Right lobe of liver (tissue), 6 donors: ENCODE measurements around the gene HSPB9. TPM values are rescaled to one million over a fixed set of nuclear protein-coding genes. Genes with fewer than 3 reads are reported as not detected.

Experiments
- ATAC-seq, 4 donors: fragments of 200-7000 bp; cut with Tn5 transposase; one replicate each; pipeline ENCODE4 v1.9.1; 2020; ENCODE audit warnings: mild to moderate bottlenecking in 4 of 4, moderate library complexity in 4 of 4
- DNase-seq, 3 donors: peaks; one replicate each; pipeline ENCODE4 v3.0.0-alpha.2; 2020
- H3K27ac ChIP-seq, 3 donors: fragments of 200-600 bp; one replicate each; pipeline ENCODE4 v1.8.0; 2022
- H3K27me3 ChIP-seq, 2 donors: fragments of 200-600 bp; one replicate each; pipeline ENCODE4 v1.8.0; 2022
- H3K36me3 ChIP-seq, 4 donors: fragments of 200-600 bp; sonication (generic) in 1 of 4; one replicate each; pipeline versions ENCODE4 v1.5.1 to v1.8.0; 2017 to 2022; ENCODE audit warnings: control low read depth in 1 of 4
- H3K4me1 ChIP-seq, 4 donors: fragments of 200-600 bp; sonication (generic) in 1 of 4; one replicate each; pipeline versions ENCODE4 v1.5.1 to v1.8.0; 2017 to 2022; ENCODE audit warnings: control low read depth in 1 of 4
- H3K4me3 ChIP-seq, 3 donors: fragments of 200-600 bp; one replicate each; pipeline ENCODE4 v1.8.0; 2022
- H3K9me3 ChIP-seq, 4 donors: fragments of 200-600 bp; sonication (generic) in 1 of 4; one replicate each; pipeline versions ENCODE4 v1.5.1 to v1.8.0; 2017 to 2022; ENCODE audit warnings: control low read depth in 1 of 4
- CTCF ChIP-seq, 4 donors: fragments of 200-600 bp in 3 of 4; fragments of 450-650 bp in 1 of 4; IDR thresholded peaks; one replicate each; pipeline versions ENCODE4 v1.5.1 to v1.8.0; 2016 to 2022; ENCODE audit warnings: antibody characterized with exemption in 4 of 4, mild to moderate bottlenecking in 2 of 4
- POLR2A ChIP-seq: fragments of 450-650 bp; IDR thresholded peaks from one replicate; pipeline ENCODE4 v1.6.1; 2017; ENCODE audit warnings: antibody characterized with exemption, mild to moderate bottlenecking
- WGBS: methylation state at CpG from one replicate; pipeline ENCODE4 v1.1.6; 2018; ENCODE audit warnings: low coverage, low lambda C conversion rate; ENCODE audit not compliant: insufficient coverage; ENCODE audit errors: missing lambda C conversion rate; 5-methylcytosine and 5-hydroxymethylcytosine counted together
- intact Hi-C, 2 donors: fragments of 100-400 bp; cut with DNase I; formaldehyde crosslinking; loops; one replicate each; pipeline versions ENCODE4 v1.11.2 to v1.14.1; 2022
- total RNA-seq, 6 experiments: library from RNA; depleted of rRNA in 2 of 6; stranded (reverse); fragments of >200 nt in 2 of 6; fragmentation: NEBNext Ultra II Directional in 3 of 6; extraction: Animal tissue kit (Norgen Biotek cat#: 25700) in 3 of 6; gene quantifications; one replicate each; pipeline versions ENCODE4 v1.1.0 to v1.2.4, GENCODE V29; 2016 to 2023
- donor health status: DM: no; HTN: yes; CAD: no.
- donor health status: DM: no; HTN: no; CAD: no.
- donor health status: DM: no; HTN: no; CAD: no.
- donor health status: DM: no; HTN: yes; CAD: no.
- donor health status: DM: no; HTN: yes; CAD: no.

HSPB9 gene
- total RNA-seq, 6 experiments from 2014 or later, result 0.38 to 1.6 (median 0.85) TPM

GRCh38 chr17:42087042-42087701 lies 35.4 kb upstream of the HSPB9 start:
- WGBS, result 53% methylated on average over 7 of the region's 7 CpGs
- no peaks in the 10 kb centered on the region for H3K36me3 ChIP-seq
- intact Hi-C loops, result no loop called here
- no peaks in the 10 kb centered on the region for H3K9me3 ChIP-seq
- peak overlapping the region in 1 of 3 donors; percentile 26 for H3K27ac ChIP-seq
- H3K4me3 ChIP-seq, result no peak overlapping the region
- DNase-seq (no peak), ATAC-seq (peak in 2 of 4 donors; percentile 18 to 40)
- no peaks in the 10 kb centered on the region for H3K27me3 ChIP-seq
- no peak for TF ChIP-seq POLR2A
- H3K4me1 ChIP-seq, result peaks cover 0 to 33% (median 0%) of the 10 kb centered on the region in 4 donors

GRCh38 chr17:42087736-42088705 lies 34.6 kb upstream of the HSPB9 start:
- intact Hi-C loops, result no loop called here
- Histone ChIP-seq H3K9me3 (no peaks in the 10 kb centered on the region), H3K4me1 (peaks cover 0 to 35% (median 0%) of the 10 kb centered on the region in 4 donors), H3K4me3 (no peak overlapping the region), H3K27ac (peak overlapping the region in 1 of 3 donors; percentile 26), H3K27me3 (no peaks in the 10 kb centered on the region), H3K36me3 (no peaks in the 10 kb centered on the region)
- WGBS, result 40% methylated on average over 6 of the region's 20 CpGs
- DNase-seq (no peak), ATAC-seq (peak; percentile 33 to 57 (median 50))
- TF ChIP-seq POLR2A, result no peak
- no peak for TF ChIP-seq CTCF (IDR thresholded peaks at IDR 0.05)

GRCh38 chr17:42088736-42089135 lies 33.9 kb upstream of the HSPB9 start:
- no peak overlapping the region for H3K4me3 ChIP-seq
- H3K27me3 ChIP-seq, result no peaks in the 10 kb centered on the region
- H3K4me1 ChIP-seq, result peaks cover 0 to 35% (median 0%) of the 10 kb centered on the region in 4 donors
- H3K9me3 ChIP-seq, result no peaks in the 10 kb centered on the region
- no peaks in the 10 kb centered on the region for H3K36me3 ChIP-seq
- intact Hi-C loops, result no loop called here
- TF ChIP-seq CTCF (IDR thresholded peaks at IDR 0.05), result no peak
- TF ChIP-seq POLR2A, result no peak
- H3K27ac ChIP-seq, result no peak overlapping the region
- DNase-seq (no peak), ATAC-seq (no peak)
- 93% methylated on average over 7 of the region's 8 CpGs for WGBS

GRCh38 chr17:42090964-42091790 lies 31.4 kb upstream of the HSPB9 start:
- intact Hi-C loops, result no loop called here
- no peaks in the 10 kb centered on the region for H3K27me3 ChIP-seq
- no peak for DNase-seq

More at GRCh38 chr17:42090964-42091790, 31.4 kb upstream of the HSPB9 start:
- Histone ChIP-seq H3K4me3 (no peak overlapping the region), H3K4me1 (peaks cover 0 to 39% (median 0%) of the 10 kb centered on the region in 4 donors), H3K27ac (no peak overlapping the region), H3K9me3 (no peaks in the 10 kb centered on the region), H3K36me3 (no peaks in the 10 kb centered on the region)
- WGBS, result 69% methylated on average over 7 of the region's 8 CpGs
- peak in 1 of 4 donors; percentile 18 for ATAC-seq
- TF ChIP-seq POLR2A, result no peak
- TF ChIP-seq CTCF (IDR thresholded peaks at IDR 0.05), result no peak
